Measurements from ENCODE around the gene POLQ. TPM values are rescaled to one million over a fixed set of nuclear protein-coding genes. Genes with fewer than 3 reads are reported as not detected.
"Not testable (repeated sequence)": the region's sequence is repeated elsewhere in the genome, so short reads cannot be mapped to it uniquely, and the experiment has no call there.

Gene POLQ
- polyA plus RNA-seq, 1 donor (not counting 4 experiments of a cell fraction or from before 2014, with no cell fraction given): 4.4 TPM

DNA sequence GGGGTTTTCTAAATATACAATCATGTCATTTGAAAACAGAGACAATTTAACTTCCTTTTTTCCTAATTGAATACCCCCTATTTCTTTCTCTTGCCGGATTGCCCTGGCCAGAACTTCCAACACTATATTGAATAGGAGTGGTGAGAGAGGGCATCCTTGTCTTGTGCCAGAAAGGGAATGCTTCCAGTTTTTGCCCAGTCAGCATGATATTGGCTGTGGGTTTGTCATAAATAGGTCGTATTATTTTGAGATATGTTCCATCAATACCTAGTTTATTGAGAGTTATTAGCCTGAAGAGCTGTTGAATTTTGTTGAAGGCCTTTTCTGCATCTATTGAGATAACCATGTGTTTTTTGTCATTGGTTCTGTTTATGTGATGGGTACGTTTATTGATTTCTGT, 157.5 kb downstream of the POLQ start:
- FAIRE-seq; H3K36me3 ChIP-seq (ENCODE audit: control insufficient read depth in 2 of 2, extremely low read depth in 1 of 2, insufficient read depth in 2 of 2, low read length in 2 of 2); H3K79me2 ChIP-seq (ENCODE audit: control insufficient read depth, insufficient read depth, low read length); H4K20me1 ChIP-seq (ENCODE audit: control insufficient read depth, extremely low read depth, insufficient read depth, low read length); H3K27ac ChIP-seq (ENCODE audit: control insufficient read depth, insufficient read depth, low read length); H3K27me3 ChIP-seq (ENCODE audit: control insufficient read depth, extremely low read depth, insufficient read depth, low read length); H3K9ac ChIP-seq (ENCODE audit: control insufficient read depth, extremely low read depth, insufficient read depth, low read length); dilution Hi-C loops (cut with MboI; ENCODE audit: extremely low pct_ligation_motif_present, low sequenced_read_pairs); H3K4me3 ChIP-seq (ENCODE audit: control insufficient read depth in 2 of 3, extremely low read depth in 1 of 3, insufficient read depth in 2 of 3, low read depth in 1 of 3, low read length in 3 of 3); H3K9me3 ChIP-seq (ENCODE audit: control insufficient read depth, low read depth, low read length); H2AFZ ChIP-seq (ENCODE audit: control insufficient read depth, low read length); H3K4me2 ChIP-seq (ENCODE audit: control insufficient read depth, extremely low read depth, insufficient read depth, low read depth, low read length); H3K4me1 ChIP-seq (ENCODE audit: control insufficient read depth, extremely low read depth, insufficient read depth, low read length); DNase-seq (ENCODE audit: low read depth, low spot score); H3K9me1 ChIP-seq (ENCODE audit: control insufficient read depth, extremely low read depth, insufficient read depth, low read length): not testable (repeated sequence)

Other genes starting within 250 kb of the POLQ start
- not detected in 3 replicates for gene ARGFX, start 22.0 kb upstream of the POLQ start, polyA plus RNA-seq
- gene FBXO40, start 47.4 kb upstream of the POLQ start, polyA plus RNA-seq: not detected in 3 replicates
- gene HCLS1, start 114.9 kb upstream of the POLQ start, polyA plus RNA-seq: 0.03 to 0.42 TPM (median 0.10 TPM) in 3 replicates
- 10.8 to 21.9 TPM (median 21.7 TPM) in 3 replicates for gene GOLGB1, start 203.8 kb upstream of the POLQ start, polyA plus RNA-seq

All from keratinocyte (primary cell).